NCI-H2196 (cell line): ENCODE results near the gene ERBB4.

Source experiments
- DNase-seq: peaks from one replicate; lab custom pipeline; 2025; ENCODE audit not compliant: unreplicated experiment; lab: John Stamatoyannopoulos, UW

ERBB4 gene

GRCh38 chr2:211503198-211503597, 1035.4 kb downstream of the ERBB4 start:
- DNase-seq, result no peak

- DNase-seq, result no peak
Observed at GRCh38 chr2:211498551-211499205, 1039.9 kb downstream of the ERBB4 start.

DNA sequence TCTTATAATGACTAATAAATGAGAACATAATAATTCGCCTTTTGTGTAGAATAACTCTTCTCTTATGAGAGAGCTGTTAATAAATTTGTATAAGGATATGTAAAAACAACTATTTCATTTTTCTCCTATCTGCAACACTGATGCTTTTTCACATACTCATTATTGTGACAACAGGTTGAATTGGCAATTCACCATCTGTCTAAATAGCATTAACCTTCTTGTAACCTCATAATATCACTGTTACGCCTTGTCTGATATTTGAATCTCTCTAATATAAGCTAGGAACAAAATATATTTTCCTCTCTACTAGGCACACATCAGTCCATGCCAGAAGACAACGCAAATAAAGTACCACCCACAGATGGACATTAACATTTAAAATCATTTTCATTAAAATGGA, 1043.3 kb downstream of the ERBB4 start:
- no peak for DNase-seq

DNA sequence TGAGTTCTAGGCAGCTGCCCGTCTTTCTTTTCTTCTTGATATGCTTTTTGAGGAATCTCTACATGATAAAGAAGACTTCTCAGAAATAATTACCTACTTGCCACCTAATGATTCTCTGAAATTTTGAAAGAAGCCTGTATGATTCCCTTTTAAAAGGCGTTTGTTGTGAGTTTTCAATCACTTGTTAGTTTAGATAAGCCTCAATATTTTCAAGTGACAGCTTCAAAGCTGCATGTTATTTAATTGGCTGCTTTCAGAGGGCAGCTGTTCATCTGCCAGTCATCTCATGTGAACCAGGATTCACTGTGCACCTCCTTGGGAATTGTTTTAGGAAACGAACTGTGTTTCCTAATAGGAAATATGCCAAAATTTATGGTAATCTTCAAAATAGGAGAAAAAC, 1044.1 kb downstream of the ERBB4 start:
- DNase-seq, result no peak

- no peak for DNase-seq
Observed at GRCh38 chr2:211494085-211494484, 1044.5 kb downstream of the ERBB4 start.

GRCh38 chr2:211487733-211488132, 1050.9 kb downstream of the ERBB4 start:
- no peak for DNase-seq

DNA sequence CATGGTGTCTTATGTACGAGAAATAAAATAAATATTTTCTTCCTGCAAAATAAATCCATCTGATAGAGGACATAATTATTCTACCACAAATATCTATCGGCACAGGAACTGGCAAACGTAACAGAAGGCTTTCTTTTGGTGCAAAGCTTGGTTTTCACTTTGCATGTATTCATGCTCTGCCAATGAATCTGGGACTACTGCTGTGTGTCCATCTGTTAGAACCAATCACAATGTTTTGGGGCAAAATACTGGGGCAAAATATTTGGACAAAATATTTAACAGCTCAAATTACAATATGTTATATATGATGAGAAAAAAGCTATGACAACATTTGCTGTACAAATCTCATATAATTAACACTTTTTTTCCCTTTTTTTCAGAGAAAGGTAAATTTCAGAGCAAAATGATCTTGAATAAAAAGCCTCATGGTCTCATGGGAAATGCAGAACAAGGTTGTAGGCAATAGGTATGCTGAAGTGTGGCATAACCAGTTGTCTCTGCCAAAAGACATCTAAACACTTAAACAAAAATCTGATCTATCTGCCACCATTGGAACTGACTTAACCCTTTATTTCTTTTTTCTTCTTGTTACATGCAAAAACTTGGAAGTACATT, 1059.0 kb downstream of the ERBB4 start:
- DNase-seq, result no peak

DNA sequence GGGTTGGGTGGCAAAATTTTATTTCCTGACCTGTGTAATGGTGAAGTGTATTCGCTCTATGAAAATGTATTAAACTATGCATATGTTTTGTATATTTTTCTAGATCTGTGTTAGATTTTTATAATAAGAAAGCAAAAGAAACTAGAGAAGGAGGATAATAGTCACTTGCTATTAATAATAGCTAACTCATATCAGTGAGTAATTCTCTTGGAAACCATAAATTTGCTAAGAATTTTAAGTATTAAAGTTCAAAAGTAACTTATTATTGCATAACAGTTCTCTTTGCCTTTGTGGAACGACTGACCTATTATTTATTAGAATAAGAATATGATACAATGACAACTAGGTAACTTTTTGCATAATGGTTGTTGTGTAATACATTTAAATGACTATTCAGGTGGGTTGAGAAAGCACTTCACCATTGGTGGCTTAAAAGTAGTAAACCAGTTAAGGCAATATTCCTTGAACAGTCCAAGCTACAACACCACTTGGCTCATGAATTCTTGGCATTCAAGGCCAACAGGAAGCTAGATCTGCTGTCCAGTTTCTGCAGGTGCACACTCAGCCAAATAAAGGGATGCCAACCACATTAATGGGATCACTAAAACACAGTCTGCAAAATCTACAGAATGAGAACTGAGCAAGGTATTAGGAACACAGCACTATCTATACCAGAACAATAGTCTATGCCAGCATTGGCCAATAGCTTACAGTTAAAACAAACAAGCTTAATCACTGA, 1060.9 kb downstream of the ERBB4 start:
- DNase-seq, result no peak

DNA sequence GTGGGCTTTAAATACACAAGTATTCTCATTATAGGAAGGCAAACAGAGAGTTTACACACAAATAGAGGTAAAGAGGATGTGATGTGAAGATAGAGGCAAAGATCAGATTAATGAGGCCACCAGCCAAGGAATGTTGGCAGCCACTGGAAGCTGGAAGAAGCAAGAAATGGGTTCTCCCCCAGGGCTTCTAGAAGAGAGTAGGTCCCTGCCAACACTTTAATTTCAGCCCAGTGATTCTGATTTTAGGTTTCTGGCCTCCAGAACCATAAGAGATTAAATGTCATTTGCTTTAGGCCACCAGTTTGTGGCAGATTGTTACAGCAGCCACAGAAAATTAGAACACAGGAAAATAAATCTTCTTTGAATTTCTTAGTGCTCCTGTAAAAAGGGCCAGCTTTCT, 1065.5 kb downstream of the ERBB4 start:
- no peak for DNase-seq

DNA sequence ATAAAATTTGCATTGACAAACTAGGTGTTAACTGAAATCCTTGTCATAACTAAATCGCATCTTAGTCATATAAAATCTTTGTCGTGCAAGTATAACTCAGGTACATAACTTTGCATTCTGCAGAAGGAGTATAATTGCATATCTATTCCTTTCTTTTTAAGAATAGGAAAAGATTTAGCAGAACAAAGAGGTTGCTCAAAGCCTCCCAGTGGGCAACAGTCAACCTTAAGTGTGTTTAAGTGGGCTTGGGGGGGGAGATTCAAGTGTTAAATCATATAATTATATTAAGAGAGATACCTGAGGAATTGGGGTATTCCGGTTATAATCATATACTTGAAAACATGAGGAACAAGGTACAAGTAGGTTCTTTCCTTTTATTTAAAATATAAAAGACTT, 1068.9 kb downstream of the ERBB4 start:
- no peak for DNase-seq

- DNase-seq, result no peak
Observed at GRCh38 chr2:211468877-211469663, 1069.5 kb downstream of the ERBB4 start.

GRCh38 chr2:211468217-211468616, 1070.4 kb downstream of the ERBB4 start:
- DNase-seq, result no peak

DNA sequence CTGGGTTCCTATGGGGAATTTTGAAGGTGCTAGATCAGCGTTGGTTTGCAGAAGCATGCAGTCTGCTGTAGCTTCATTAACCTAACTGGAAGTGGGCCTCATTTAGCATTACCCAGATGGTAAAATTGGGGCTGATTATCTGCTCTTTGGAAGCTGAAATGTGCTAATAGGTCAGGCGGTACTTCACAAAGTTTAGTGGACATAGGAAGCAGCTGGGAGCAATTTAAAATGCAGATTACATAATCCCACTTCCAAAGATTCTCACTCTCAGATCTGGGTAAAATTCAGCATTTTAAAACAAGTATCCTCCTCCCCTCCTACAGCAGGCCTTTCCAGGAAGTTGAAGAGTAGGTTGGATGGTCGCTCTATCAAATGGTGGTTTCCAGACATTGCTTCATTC, 1075.2 kb downstream of the ERBB4 start:
- DNase-seq, result no peak

GRCh38 chr2:211458974-211459373, 1079.6 kb downstream of the ERBB4 start:
- DNase-seq, result no peak

- no peak for DNase-seq
Observed at GRCh38 chr2:211457325-211457724, 1081.3 kb downstream of the ERBB4 start.

DNA sequence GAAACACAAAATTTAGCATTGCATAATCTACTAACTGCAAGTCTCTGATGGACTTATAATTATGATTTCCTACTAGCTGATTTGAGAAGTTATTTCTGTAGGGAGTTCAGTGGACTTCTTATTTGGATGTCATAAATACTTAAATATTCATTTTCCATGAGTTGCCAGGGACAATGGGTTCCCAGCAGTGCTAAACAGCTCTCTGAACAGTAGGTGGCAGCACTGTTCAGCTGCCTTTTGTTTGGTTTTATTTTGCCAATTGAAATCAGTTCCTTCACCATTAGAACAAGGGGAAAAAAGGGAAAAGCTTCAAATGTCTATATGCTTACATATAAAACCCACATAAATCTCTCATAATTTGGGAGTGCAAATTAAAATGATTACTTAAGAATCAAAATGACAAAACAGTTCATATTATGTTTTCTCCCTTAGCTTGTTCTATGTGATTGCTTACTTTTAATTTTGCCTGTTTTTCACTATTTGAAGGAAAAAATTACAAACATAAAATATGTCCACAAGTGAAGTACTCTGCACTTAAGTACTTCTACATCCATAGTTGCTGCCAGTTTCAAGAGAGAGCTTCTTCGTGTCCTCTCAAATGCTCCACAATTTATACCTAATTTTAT, 1083.3 kb downstream of the ERBB4 start:
- DNase-seq, result peak; percentile 57

- DNase-seq, result no peak
Observed at GRCh38 chr2:211454679-211455078, 1083.9 kb downstream of the ERBB4 start.

DNA sequence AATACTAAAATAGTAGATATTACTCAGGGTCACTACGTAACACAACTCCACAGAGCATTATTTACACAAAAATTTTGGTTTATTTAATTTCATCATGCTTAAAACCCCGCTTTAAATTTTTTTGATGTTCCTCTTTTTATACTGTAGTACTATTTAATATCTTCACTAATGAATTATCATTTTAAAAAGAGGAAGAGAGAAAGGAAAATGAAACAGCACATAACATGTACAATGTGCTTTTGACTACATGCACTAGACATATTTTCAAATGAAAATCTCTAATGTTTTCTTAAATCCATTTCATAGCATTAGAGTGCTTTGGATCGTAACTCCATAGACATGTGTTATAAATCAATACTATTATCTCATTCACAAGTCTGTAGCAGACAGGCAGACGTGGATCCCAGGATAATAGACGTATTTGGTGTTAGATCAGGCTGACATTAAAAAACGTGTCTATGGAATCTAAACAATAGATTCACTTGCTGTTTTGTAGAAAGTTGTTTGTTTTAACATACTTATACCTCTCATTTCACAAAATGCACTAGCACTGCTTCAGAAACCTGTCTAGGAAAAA, 1085.2 kb downstream of the ERBB4 start:
- no peak for DNase-seq

GRCh38 chr2:211451642-211452041, 1087.0 kb downstream of the ERBB4 start:
- DNase-seq, result no peak

DNA sequence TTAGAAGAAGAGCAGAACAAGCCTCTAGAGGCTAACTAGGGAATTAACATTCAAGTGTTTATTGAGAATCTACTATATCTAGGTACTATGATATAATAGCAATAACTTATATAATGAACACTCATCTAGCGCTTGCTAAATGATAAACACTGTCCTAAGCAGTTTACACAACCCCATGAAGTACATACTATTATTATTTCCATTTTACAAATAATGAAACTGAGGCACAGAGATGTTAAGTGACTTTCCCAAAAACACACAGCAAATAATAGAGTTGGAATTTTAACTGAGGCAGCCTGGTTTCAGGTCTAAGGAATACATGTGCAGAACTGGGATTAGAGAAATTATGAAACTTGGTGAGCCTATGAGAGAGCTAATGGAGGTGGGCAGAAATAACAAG, 1088.8 kb downstream of the ERBB4 start:
- DNase-seq, result no peak

DNA sequence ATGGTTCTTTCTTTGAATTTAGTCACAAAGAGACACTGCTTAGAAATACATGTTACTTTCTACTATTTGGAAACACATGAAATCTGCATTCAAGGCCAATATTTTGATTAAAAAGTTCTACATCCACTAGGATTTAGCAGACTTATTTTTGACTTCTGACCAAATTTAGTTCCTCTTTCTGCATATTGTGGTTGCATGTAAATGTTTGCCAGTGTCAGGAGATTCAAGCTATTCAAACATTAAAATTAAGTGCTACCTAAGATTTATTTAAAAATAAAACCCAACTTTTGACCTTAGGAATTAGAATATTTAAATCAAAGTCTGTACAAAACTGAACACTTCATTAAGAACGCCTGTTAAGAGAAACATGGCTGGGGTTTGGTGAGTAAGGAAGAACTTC, 1091.1 kb downstream of the ERBB4 start:
- DNase-seq, result no peak
